ENCODE data around the gene GNAS-AS1.

The GNAS-AS1 gene

DNA sequence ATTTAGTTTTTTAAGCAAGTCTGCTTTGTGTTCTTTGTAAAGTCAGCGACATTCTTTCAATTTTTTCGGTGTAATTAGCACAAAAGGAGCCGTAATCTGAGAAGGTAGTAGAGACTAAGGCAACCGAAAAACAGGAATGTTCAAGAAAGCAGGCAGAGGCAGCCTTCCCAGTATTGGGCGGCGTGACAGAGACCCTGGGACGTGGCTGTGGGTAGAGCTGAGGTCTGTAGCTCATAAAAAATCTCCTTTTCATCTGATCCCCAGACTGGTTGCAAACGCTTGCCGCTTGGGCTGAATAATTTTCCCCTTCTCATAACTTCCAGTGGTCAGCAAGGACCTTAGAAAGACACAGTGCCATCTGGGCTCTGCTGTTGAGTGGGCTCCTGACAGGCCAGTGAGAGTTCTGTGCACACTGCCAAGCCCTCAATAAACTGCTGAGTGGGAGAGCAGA lies 32.6 kb upstream of the GNAS-AS1 start:
- H2BK120ac ChIP-seq (ENCODE audit: low read depth, low read length): no peak overlapping the region

DNA sequence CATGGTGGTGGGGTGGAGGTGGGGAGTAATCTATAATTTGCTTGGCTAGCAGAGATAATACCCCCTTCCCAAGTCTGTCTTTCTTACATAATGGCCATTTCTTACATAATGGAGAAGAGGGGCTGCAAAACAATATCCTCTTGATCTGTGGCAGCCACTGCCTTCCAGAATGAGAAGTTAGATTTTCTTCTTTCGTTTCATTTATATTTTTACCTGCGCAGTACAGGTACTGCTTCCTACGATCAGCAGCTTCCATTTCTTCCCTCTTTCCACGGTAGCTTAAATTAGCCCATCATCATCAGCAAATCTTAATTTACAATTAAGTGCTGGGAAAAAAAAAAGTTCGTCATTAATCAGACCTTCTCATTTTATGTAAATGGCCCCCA lies 32.0 kb upstream of the GNAS-AS1 start:
- H3K36me3 ChIP-seq (ENCODE audit: control insufficient read depth, insufficient read depth, low read length): no peaks in the 10 kb centered on the region
- H3K4ac ChIP-seq (ENCODE audit: low read depth, low read length): no peak overlapping the region
- H3K27me3 ChIP-seq (ENCODE audit: insufficient read depth, low read length, poor library complexity): no peaks in the 10 kb centered on the region
- peaks cover 8% of the 10 kb centered on the region for H3K4me1 ChIP-seq (ENCODE audit: control insufficient read depth, low read depth, low read length)
- no peak overlapping the region for H3K18ac ChIP-seq (ENCODE audit: low read length)
- WGBS (ENCODE audit: extremely low coverage, insufficient coverage, low lambda C conversion rate): no CpG with 5 or more reads among the region's 5 CpGs
- no peak overlapping the region for H2BK15ac ChIP-seq (replicated peaks; ENCODE audit: low read depth)
- H2BK5ac ChIP-seq (ENCODE audit: low read length): no peak overlapping the region
- H3K56ac ChIP-seq (ENCODE audit: low read length): peak overlapping the region; percentile 77
- no peak overlapping the region for H4K5ac ChIP-seq (ENCODE audit: low read length)
- H3K4me3 ChIP-seq (ENCODE audit: low read length): no peak overlapping the region
- H3K23ac ChIP-seq (ENCODE audit: low read length): no peak overlapping the region
- H3K27ac ChIP-seq (ENCODE audit: low read depth, low read length): no peak overlapping the region
- H2AK5ac ChIP-seq (ENCODE audit: low read length): no peak overlapping the region
- H2BK120ac ChIP-seq (ENCODE audit: low read depth, low read length): no peak overlapping the region
- DNase-seq: no peak
- no peaks in the 10 kb centered on the region for H3K79me1 ChIP-seq (ENCODE audit: low read length)
- H4K8ac ChIP-seq (ENCODE audit: low read depth, low read length): no peak overlapping the region
- no peaks in the 10 kb centered on the region for H3K79me2 ChIP-seq (ENCODE audit: control insufficient read depth, insufficient read depth, low read length)
- H3K9ac ChIP-seq (ENCODE audit: low read length): no peak overlapping the region
- no peak overlapping the region for H3K4me2 ChIP-seq (ENCODE audit: low read length)

More for the DNA sequence above, 32.6 kb upstream of the GNAS-AS1 start:
- no peak overlapping the region for H4K5ac ChIP-seq (ENCODE audit: low read length)
- no peak overlapping the region for H3K4ac ChIP-seq (ENCODE audit: low read depth, low read length)
- H3K4me1 ChIP-seq (ENCODE audit: control insufficient read depth, low read depth, low read length): peaks cover 5% of the 10 kb centered on the region
- peak overlapping the region; percentile 54 for H3K9ac ChIP-seq (ENCODE audit: low read length)
- no peak overlapping the region for H3K4me2 ChIP-seq (ENCODE audit: low read length)
- H3K56ac ChIP-seq (ENCODE audit: low read length): peak overlapping the region; percentile 77
- no peak overlapping the region for H2BK5ac ChIP-seq (ENCODE audit: low read length)
- H2BK15ac ChIP-seq (replicated peaks; ENCODE audit: low read depth): no peak overlapping the region
- H3K23ac ChIP-seq (ENCODE audit: low read length): no peak overlapping the region
- no peaks in the 10 kb centered on the region for H3K79me1 ChIP-seq (ENCODE audit: low read length)
- no peaks in the 10 kb centered on the region for H3K79me2 ChIP-seq (ENCODE audit: control insufficient read depth, insufficient read depth, low read length)
- no peak overlapping the region for H2AK5ac ChIP-seq (ENCODE audit: low read length)
- no peak overlapping the region for H4K8ac ChIP-seq (ENCODE audit: low read depth, low read length)
- peak overlapping the region; percentile 22 for H3K18ac ChIP-seq (ENCODE audit: low read length)
- H3K27ac ChIP-seq (ENCODE audit: low read depth, low read length): peak overlapping the region; percentile 53
- DNase-seq: no peak
- no CpG with 5 or more reads among the region's 9 CpGs for WGBS (ENCODE audit: extremely low coverage, insufficient coverage, low lambda C conversion rate)
- H3K27me3 ChIP-seq (ENCODE audit: insufficient read depth, low read length, poor library complexity): no peaks in the 10 kb centered on the region
- no peak overlapping the region for H3K4me3 ChIP-seq (ENCODE audit: low read length)
- H3K36me3 ChIP-seq (ENCODE audit: control insufficient read depth, insufficient read depth, low read length): no peaks in the 10 kb centered on the region

DNA sequence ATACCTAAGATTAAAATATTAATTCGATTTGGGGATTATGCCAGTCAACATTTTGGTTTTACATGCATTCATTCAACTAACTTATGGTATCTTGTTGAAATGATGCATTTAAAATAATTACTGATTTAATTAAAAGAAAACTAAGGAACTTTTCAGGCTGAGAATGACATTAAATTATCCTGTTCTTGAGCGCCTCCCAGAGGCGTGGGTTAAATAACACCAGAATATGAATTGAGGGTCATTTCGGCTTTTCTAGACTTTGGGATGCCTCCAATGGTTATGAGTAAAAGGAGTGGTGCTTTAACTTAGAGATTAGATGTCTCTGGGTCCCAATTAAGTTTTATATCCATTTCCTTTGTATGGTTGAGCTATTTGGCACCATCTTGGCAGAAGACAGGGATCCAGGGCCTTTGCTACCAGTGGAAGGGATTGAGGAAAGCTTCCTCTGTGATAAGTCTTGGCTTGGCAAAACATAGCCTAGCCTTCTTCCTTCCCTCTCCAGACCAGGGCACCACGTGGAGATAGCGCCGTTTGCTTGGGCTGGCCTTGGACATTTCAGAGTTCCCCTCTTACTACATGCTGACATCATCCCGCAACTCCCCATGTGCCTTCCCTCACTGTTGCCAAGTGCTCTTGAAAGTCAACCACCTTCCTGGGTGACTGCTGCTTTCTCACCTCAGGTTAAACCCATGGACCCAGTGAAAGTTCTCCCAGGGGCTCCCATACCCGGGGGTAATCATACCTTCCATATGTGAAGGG lies 30.5 kb upstream of the GNAS-AS1 start:
- no peak for DNase-seq
- Histone ChIP-seq H3K27ac (ENCODE audit: low read depth, low read length) (no peak overlapping the region), H3K23ac (ENCODE audit: low read length) (no peak overlapping the region), H3K79me2 (ENCODE audit: control insufficient read depth, insufficient read depth, low read length) (no peaks in the 10 kb centered on the region), H2AK5ac (ENCODE audit: low read length) (no peak overlapping the region), H3K4me2 (ENCODE audit: low read length) (no peak overlapping the region), H3K36me3 (ENCODE audit: control insufficient read depth, insufficient read depth, low read length) (no peaks in the 10 kb centered on the region), H3K56ac (ENCODE audit: low read length) (no peak overlapping the region), H3K4ac (ENCODE audit: low read depth, low read length) (no peak overlapping the region), H2BK5ac (ENCODE audit: low read length) (no peak overlapping the region), H3K9ac (ENCODE audit: low read length) (no peak overlapping the region), H3K27me3 (ENCODE audit: insufficient read depth, low read length, poor library complexity) (no peaks in the 10 kb centered on the region), H3K4me3 (ENCODE audit: low read length) (no peak overlapping the region), H4K8ac (ENCODE audit: low read depth, low read length) (no peak overlapping the region), H3K4me1 (ENCODE audit: control insufficient read depth, low read depth, low read length) (peaks cover 8% of the 10 kb centered on the region), H3K18ac (ENCODE audit: low read length) (no peak overlapping the region), H2BK120ac (ENCODE audit: low read depth, low read length) (no peak overlapping the region), H3K79me1 (ENCODE audit: low read length) (no peaks in the 10 kb centered on the region), H4K5ac (ENCODE audit: low read length) (no peak overlapping the region), H2BK15ac (replicated peaks; ENCODE audit: low read depth) (no peak overlapping the region)
- WGBS (ENCODE audit: extremely low coverage, insufficient coverage, low lambda C conversion rate): no CpG with 5 or more reads among the region's 9 CpGs

DNA sequence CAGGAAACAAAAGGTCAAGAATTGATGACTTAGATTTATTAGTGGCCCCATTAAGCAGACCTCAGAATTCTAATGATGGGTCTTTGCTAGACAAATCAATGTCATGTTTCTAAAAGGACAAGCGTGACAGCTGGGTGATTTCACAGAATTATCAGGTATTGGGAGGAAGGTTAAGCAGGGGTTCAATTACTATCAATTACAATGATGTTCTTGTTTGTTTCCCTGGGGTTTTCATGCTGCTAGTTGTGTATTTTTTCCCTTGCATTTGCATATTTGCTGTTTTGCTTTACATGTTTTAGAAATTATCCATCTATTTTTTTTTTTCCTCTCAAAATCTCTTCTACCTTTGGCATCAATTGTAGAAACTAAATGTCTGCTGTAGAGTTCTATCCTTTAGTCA lies 29.7 kb upstream of the GNAS-AS1 start:
- no peak for DNase-seq
- no peak overlapping the region for H4K8ac ChIP-seq (ENCODE audit: low read depth, low read length)
- no peak overlapping the region for H2BK120ac ChIP-seq (ENCODE audit: low read depth, low read length)
- no peak overlapping the region for H3K9ac ChIP-seq (ENCODE audit: low read length)
- H3K4me2 ChIP-seq (ENCODE audit: low read length): no peak overlapping the region
- H2AK5ac ChIP-seq (ENCODE audit: low read length): no peak overlapping the region
- no peaks in the 10 kb centered on the region for H3K79me2 ChIP-seq (ENCODE audit: control insufficient read depth, insufficient read depth, low read length)
- no peak overlapping the region for H3K4ac ChIP-seq (ENCODE audit: low read depth, low read length)
- H3K56ac ChIP-seq (ENCODE audit: low read length): no peak overlapping the region
- H3K27me3 ChIP-seq (ENCODE audit: insufficient read depth, low read length, poor library complexity): no peaks in the 10 kb centered on the region
- no CpG with 5 or more reads among the region's 1 CpG for whole genome bisulfite sequencing (ENCODE audit: extremely low coverage, insufficient coverage, low lambda C conversion rate)
- no peak overlapping the region for H2BK15ac ChIP-seq (replicated peaks; ENCODE audit: low read depth)
- H4K5ac ChIP-seq (ENCODE audit: low read length): no peak overlapping the region
- H2BK5ac ChIP-seq (ENCODE audit: low read length): no peak overlapping the region
- no peaks in the 10 kb centered on the region for H3K79me1 ChIP-seq (ENCODE audit: low read length)
- H3K18ac ChIP-seq (ENCODE audit: low read length): no peak overlapping the region
- H3K36me3 ChIP-seq (ENCODE audit: control insufficient read depth, insufficient read depth, low read length): no peaks in the 10 kb centered on the region
- H3K23ac ChIP-seq (ENCODE audit: low read length): no peak overlapping the region
- H3K27ac ChIP-seq (ENCODE audit: low read depth, low read length): no peak overlapping the region
- H3K4me3 ChIP-seq (ENCODE audit: low read length): no peak overlapping the region
- peaks cover 8% of the 10 kb centered on the region for H3K4me1 ChIP-seq (ENCODE audit: control insufficient read depth, low read depth, low read length)

DNA sequence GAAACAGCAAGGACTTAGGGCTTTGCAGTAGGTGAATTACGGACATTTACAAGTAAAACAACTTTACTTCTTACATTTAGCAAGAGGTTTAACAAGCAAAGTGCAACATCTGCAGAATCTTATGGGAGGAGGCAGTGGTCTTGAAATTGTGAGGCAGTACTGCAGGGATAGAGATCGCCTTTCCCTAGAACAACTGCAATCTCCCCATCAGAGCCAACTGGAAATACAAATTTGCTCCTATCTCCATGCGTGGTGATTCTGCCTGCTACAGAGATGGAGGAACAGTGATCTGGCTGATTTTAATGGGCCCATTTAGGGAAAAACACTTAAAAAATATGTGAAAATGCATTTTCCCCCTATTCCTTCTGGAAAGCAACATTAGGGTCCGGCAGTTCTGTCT lies 27.7 kb upstream of the GNAS-AS1 start:
- DNase-seq: no peak

DNA sequence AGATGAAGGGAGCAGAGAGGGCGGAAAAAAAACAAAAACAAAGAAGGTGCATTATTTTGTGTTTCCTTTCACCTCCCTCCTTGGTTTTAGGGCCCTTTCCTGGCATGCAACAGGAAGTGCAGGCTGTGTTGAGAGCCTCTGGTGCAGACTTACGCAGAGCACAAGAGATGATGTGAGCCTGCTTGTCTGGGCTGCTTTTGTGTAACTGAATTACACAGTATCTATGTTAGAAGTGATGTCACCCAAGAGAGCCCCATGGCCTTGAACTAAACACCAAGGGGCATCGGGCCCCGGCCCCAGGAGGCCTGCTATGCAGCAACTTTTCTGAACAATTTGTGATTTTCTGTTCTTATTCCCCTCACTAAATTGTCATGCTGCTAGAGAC lies 27.3 kb upstream of the GNAS-AS1 start:
- H3K23ac ChIP-seq (ENCODE audit: low read length): peak overlapping the region; percentile 16
- no peaks in the 10 kb centered on the region for H3K79me2 ChIP-seq (ENCODE audit: control insufficient read depth, insufficient read depth, low read length)
- H2BK120ac ChIP-seq (ENCODE audit: low read depth, low read length): no peak overlapping the region
- no peak overlapping the region for H2BK15ac ChIP-seq (replicated peaks; ENCODE audit: low read depth)
- no peak overlapping the region for H3K4me3 ChIP-seq (ENCODE audit: low read length)
- no peaks in the 10 kb centered on the region for H3K79me1 ChIP-seq (ENCODE audit: low read length)
- no peak for DNase-seq
- WGBS (ENCODE audit: extremely low coverage, insufficient coverage, low lambda C conversion rate): no CpG with 5 or more reads among the region's 4 CpGs
- no peak overlapping the region for H4K8ac ChIP-seq (ENCODE audit: low read depth, low read length)
- no peak overlapping the region for H3K27ac ChIP-seq (ENCODE audit: low read depth, low read length)
- H3K36me3 ChIP-seq (ENCODE audit: control insufficient read depth, insufficient read depth, low read length): no peaks in the 10 kb centered on the region
- H3K27me3 ChIP-seq (ENCODE audit: insufficient read depth, low read length, poor library complexity): no peaks in the 10 kb centered on the region
- H3K4ac ChIP-seq (ENCODE audit: low read depth, low read length): no peak overlapping the region
- peaks cover 3% of the 10 kb centered on the region for H3K4me1 ChIP-seq (ENCODE audit: control insufficient read depth, low read depth, low read length)
- no peak overlapping the region for H3K18ac ChIP-seq (ENCODE audit: low read length)
- H3K9ac ChIP-seq (ENCODE audit: low read length): no peak overlapping the region
- H2BK5ac ChIP-seq (ENCODE audit: low read length): no peak overlapping the region
- H4K5ac ChIP-seq (ENCODE audit: low read length): no peak overlapping the region
- no peak overlapping the region for H2AK5ac ChIP-seq (ENCODE audit: low read length)
- H3K4me2 ChIP-seq (ENCODE audit: low read length): no peak overlapping the region
- peak overlapping the region; percentile 40 for H3K56ac ChIP-seq (ENCODE audit: low read length)

More for the DNA sequence above, 27.7 kb upstream of the GNAS-AS1 start:
- Histone ChIP-seq H3K79me2 (ENCODE audit: control insufficient read depth, insufficient read depth, low read length) (no peaks in the 10 kb centered on the region), H2BK15ac (replicated peaks; ENCODE audit: low read depth) (no peak overlapping the region), H4K8ac (ENCODE audit: low read depth, low read length) (no peak overlapping the region), H2BK5ac (ENCODE audit: low read length) (no peak overlapping the region), H3K27ac (ENCODE audit: low read depth, low read length) (no peak overlapping the region), H3K4me1 (ENCODE audit: control insufficient read depth, low read depth, low read length) (peaks cover 5% of the 10 kb centered on the region), H3K18ac (ENCODE audit: low read length) (no peak overlapping the region), H3K4me3 (ENCODE audit: low read length) (no peak overlapping the region), H3K56ac (ENCODE audit: low read length) (no peak overlapping the region), H2AK5ac (ENCODE audit: low read length) (no peak overlapping the region), H3K4me2 (ENCODE audit: low read length) (no peak overlapping the region), H3K27me3 (ENCODE audit: insufficient read depth, low read length, poor library complexity) (no peaks in the 10 kb centered on the region), H3K9ac (ENCODE audit: low read length) (no peak overlapping the region), H3K79me1 (ENCODE audit: low read length) (no peaks in the 10 kb centered on the region), H3K23ac (ENCODE audit: low read length) (no peak overlapping the region), H2BK120ac (ENCODE audit: low read depth, low read length) (no peak overlapping the region), H3K4ac (ENCODE audit: low read depth, low read length) (no peak overlapping the region), H4K5ac (ENCODE audit: low read length) (no peak overlapping the region), H3K36me3 (ENCODE audit: control insufficient read depth, insufficient read depth, low read length) (no peaks in the 10 kb centered on the region)
- WGBS (ENCODE audit: extremely low coverage, insufficient coverage, low lambda C conversion rate): no CpG with 5 or more reads among the region's 4 CpGs
